ENCODE measurements around the gene IL17RC. TPM values are rescaled to one million over a fixed set of nuclear protein-coding genes. Genes with fewer than 3 reads are reported as not detected.
"Not testable (repeated sequence)": the region's sequence is repeated elsewhere in the genome, so short reads cannot be mapped to it uniquely, and the experiment has no call there.

Gene IL17RC
- total RNA-seq, 4 donors from 2014 or later: 61.1 to 74.4 (median 67.1) TPM

- no peak for TF ChIP-seq POLR2A (IDR thresholded peaks at IDR 0.05)
- in situ Hi-C loops (cut with MboI; ENCODE audit: low pct_ligation_motif_present in 1 of 4, low pct_unique_long_range_greater_than_20kb in 1 of 4, low sequenced_read_pairs in 3 of 4) (no loop called here), intact Hi-C loops (cut with DNase I; ENCODE audit: low total_unique reads) (no loop called here)
- no peak overlapping the region for H3K4me3 ChIP-seq
- 98% methylated on average over 2 of the region's 2 CpGs; no CpG with 5 or more reads in 1 of the 2 donors for WGBS, 2 donors (ENCODE audit: low coverage in 1 of 2)
- no peaks in the 10 kb centered on the region for H3K36me3 ChIP-seq
- H3K4me1 ChIP-seq: peaks cover 11 to 20% (median 17%) of the 10 kb centered on the region in 4 donors
- no peak overlapping the region for H3K27ac ChIP-seq
- H3K27me3 ChIP-seq: no peaks in the 10 kb centered on the region
- H3K9me3 ChIP-seq: no peaks in the 10 kb centered on the region
- DNase-seq: no peak
These were observed 22.1 kb downstream of the IL17RC start for GRCh38 chr3:9938966-9939365.

GRCh38 chr3:9939906-9940305 is 23.0 kb downstream of the IL17RC start:
- in situ Hi-C loops (cut with MboI; ENCODE audit: low pct_ligation_motif_present in 1 of 4, low pct_unique_long_range_greater_than_20kb in 1 of 4, low sequenced_read_pairs in 3 of 4); H3K27me3 ChIP-seq; H3K9me3 ChIP-seq; H3K27ac ChIP-seq; H3K36me3 ChIP-seq; H3K4me3 ChIP-seq; DNase-seq: not testable (repeated sequence)
- H3K4me1 ChIP-seq: peaks cover 6 to 12% (median 8%) of the 10 kb centered on the region in 4 donors
- WGBS, 2 donors (ENCODE audit: low coverage in 1 of 2): 97% methylated on average over 11 of the region's 32 CpGs; no CpG with 5 or more reads in 1 of the 2 donors
- intact Hi-C loops (cut with DNase I; ENCODE audit: low total_unique reads): loop anchor here (10.0 kb wide), 1 partner anchor 85 kb away; the partner anchor contains the start of gene FANCD2

- H3K27me3 ChIP-seq: no peaks in the 10 kb centered on the region
- DNase-seq: no peak
- intact Hi-C loops (cut with DNase I; ENCODE audit: low total_unique reads): loop anchor here (10.0 kb wide), 1 partner anchor 84 kb away; the partner anchor contains the start of gene FANCD2
- WGBS, 2 donors (ENCODE audit: low coverage in 1 of 2): 90 to 100% methylated on average over 2 to 10 of the region's 10 CpGs
- no peak overlapping the region for H3K27ac ChIP-seq
- H3K4me3 ChIP-seq: no peak overlapping the region
- in situ Hi-C loops (cut with MboI; ENCODE audit: low pct_ligation_motif_present in 1 of 4, low pct_unique_long_range_greater_than_20kb in 1 of 4, low sequenced_read_pairs in 3 of 4): no loop called here
- peaks cover 0 to 6% (median 3%) of the 10 kb centered on the region in 4 donors for H3K4me1 ChIP-seq
- no peaks in the 10 kb centered on the region for H3K9me3 ChIP-seq
- H3K36me3 ChIP-seq: no peaks in the 10 kb centered on the region
- TF ChIP-seq POLR2A (IDR thresholded peaks at IDR 0.05): no peak
- no peak for TF ChIP-seq CTCF (IDR thresholded peaks at IDR 0.05)
- no peak for TF ChIP-seq EP300 (IDR thresholded peaks at IDR 0.05; ENCODE audit: low read depth)
- TF ChIP-seq POLR2AphosphoS5 (IDR thresholded peaks at IDR 0.05): no peak
These were observed 23.8 kb downstream of the IL17RC start for GRCh38 chr3:9940746-9941145.

- in situ Hi-C loops (cut with MboI; ENCODE audit: low pct_ligation_motif_present in 1 of 4, low pct_unique_long_range_greater_than_20kb in 1 of 4, low sequenced_read_pairs in 3 of 4) (no loop called here), intact Hi-C loops (cut with DNase I; ENCODE audit: low total_unique reads) (loop anchor here (10.0 kb wide), 1 partner anchor 83 kb away; the partner anchor contains the start of gene FANCD2)
- H3K27me3 ChIP-seq: no peaks in the 10 kb centered on the region
- H3K36me3 ChIP-seq: no peaks in the 10 kb centered on the region
- WGBS, 2 donors (ENCODE audit: low coverage in 1 of 2): 88 to 100% methylated on average over 2 to 4 of the region's 4 CpGs
- H3K4me3 ChIP-seq: no peak overlapping the region
- H3K9me3 ChIP-seq: no peaks in the 10 kb centered on the region
- TF ChIP-seq EP300 (IDR thresholded peaks at IDR 0.05; ENCODE audit: low read depth): no peak
- no peak for TF ChIP-seq POLR2AphosphoS5 (IDR thresholded peaks at IDR 0.05)
- TF ChIP-seq POLR2A (IDR thresholded peaks at IDR 0.05): no peak
- TF ChIP-seq CTCF (IDR thresholded peaks at IDR 0.05): no peak
- H3K27ac ChIP-seq: no peak overlapping the region
- peaks cover 0 to 12% (median 4%) of the 10 kb centered on the region in 4 donors for H3K4me1 ChIP-seq
- no peak for DNase-seq
These were observed 25.3 kb downstream of the IL17RC start for GRCh38 chr3:9942164-9942563.

- TF ChIP-seq CTCF (IDR thresholded peaks at IDR 0.05): no peak
- no peak for TF ChIP-seq EP300 (IDR thresholded peaks at IDR 0.05; ENCODE audit: low read depth)
- TF ChIP-seq POLR2A (IDR thresholded peaks at IDR 0.05): no peak
- TF ChIP-seq POLR2AphosphoS5 (IDR thresholded peaks at IDR 0.05): no peak
- H3K36me3 ChIP-seq: no peaks in the 10 kb centered on the region
- no peak overlapping the region for H3K27ac ChIP-seq
- no peaks in the 10 kb centered on the region for H3K27me3 ChIP-seq
- in situ Hi-C loops (cut with MboI; ENCODE audit: low pct_ligation_motif_present in 1 of 4, low pct_unique_long_range_greater_than_20kb in 1 of 4, low sequenced_read_pairs in 3 of 4): no loop called here
- 92% methylated on average over 11 of the region's 11 CpGs; no CpG with 5 or more reads in 1 of the 2 donors for WGBS, 2 donors (ENCODE audit: low coverage in 1 of 2)
- no peak overlapping the region for H3K4me3 ChIP-seq
- intact Hi-C loops (cut with DNase I; ENCODE audit: low total_unique reads): loop anchor here (10.0 kb wide), 1 partner anchor 82 kb away; the partner anchor contains the start of gene FANCD2
- peaks cover 1 to 22% (median 12%) of the 10 kb centered on the region in 4 donors for H3K4me1 ChIP-seq
- DNase-seq: no peak
- H3K9me3 ChIP-seq: no peaks in the 10 kb centered on the region
These were observed 26.2 kb downstream of the IL17RC start for GRCh38 chr3:9942934-9943690.

All from transverse colon (tissue), 4 donors.